SK-N-MC (cell line): ENCODE results near the gene HAUS6.
A peak's percentile ranks its signal among the peaks of the same experiment; 100 is the strongest.

ENCODE experiments used
- DNase-seq: peaks from one replicate; pipeline ENCODE4 v3.0.0-alpha.2; 2011; ENCODE audit warnings: low read depth, low spot score
- H3K27ac ChIP-seq: fragments of 200-600 bp; sonication (generic); 2 replicates; pipeline ENCODE4 v1.5.1; 2016; ENCODE audit warnings: mixed run types
- H3K36me3 ChIP-seq: fragments of 200-600 bp; sonication (generic); 2 replicates; pipeline ENCODE4 v1.6.1; 2017; ENCODE audit warnings: antibody characterized with exemption, low read length, mixed read lengths; ENCODE audit not compliant: insufficient read depth
- H3K4me3 ChIP-seq: fragments of 200-600 bp; sonication (generic); 2 replicates; pipeline ENCODE4 v1.5.1; 2016
- H3K9ac ChIP-seq: fragments of 200-600 bp; sonication (generic); 2 replicates; pipeline ENCODE4 v1.8.0; 2017; ENCODE audit warnings: mixed run types, mixed read lengths; ENCODE audit not compliant: insufficient read length
- H3K9me3 ChIP-seq: fragments of 200-600 bp; sonication (generic); 2 replicates; pipeline ENCODE4 v1.6.1; 2017; ENCODE audit warnings: low read depth, mild to moderate bottlenecking, antibody characterized with exemption, low read length, moderate library complexity, mixed read lengths
- EZH2 ChIP-seq: fragments of 200-600 bp; sonication (generic); IDR thresholded peaks from one replicate; pipeline ENCODE4 v1.6.1; 2017; ENCODE audit warnings: antibody characterized with exemption
- FOXP2 ChIP-seq: optimal IDR thresholded peaks from 2 replicates; pipeline ENCODE3; 2011; ENCODE audit warnings: mild to moderate bottlenecking, moderate library complexity; ENCODE audit not compliant: insufficient read depth; ENCODE audit errors: extremely low read length, control extremely low read depth
- POLR2AphosphoS5 ChIP-seq: IDR thresholded peaks from 2 replicates; pipeline ENCODE4 v1.6.1; 2012; ENCODE audit warnings: mild to moderate bottlenecking, low read depth, low read length, borderline replicate concordance

Gene HAUS6

DNA sequence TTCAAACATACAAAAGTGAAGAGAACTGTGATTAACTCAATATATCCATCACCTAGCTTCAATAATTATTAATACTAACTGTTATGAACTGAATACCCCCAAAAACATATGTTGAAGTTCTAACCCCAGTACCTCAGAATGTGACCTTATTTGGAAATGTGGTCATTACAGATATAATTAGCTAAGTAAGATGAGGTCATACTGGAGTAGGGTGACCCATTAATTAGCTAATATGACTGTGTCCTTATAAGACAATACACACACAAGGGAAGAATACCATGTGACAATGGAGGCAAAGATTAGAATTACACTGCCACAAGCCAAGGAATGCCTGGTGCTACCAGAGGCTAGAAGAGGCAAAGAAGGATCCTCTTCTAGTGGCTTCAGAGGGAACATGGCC, 45.7 kb downstream of the HAUS6 start:
- no peak for DNase-seq
- Histone ChIP-seq H3K36me3 (peaks cover 60% of the 10 kb centered on the region), H3K9ac (no peak overlapping the region), H3K9me3 (no peaks in the 10 kb centered on the region), H3K27ac (no peak overlapping the region), H3K4me3 (no peak overlapping the region)
- TF ChIP-seq FOXP2 (no peak), EZH2 (no peak), POLR2AphosphoS5 (no peak)

DNA sequence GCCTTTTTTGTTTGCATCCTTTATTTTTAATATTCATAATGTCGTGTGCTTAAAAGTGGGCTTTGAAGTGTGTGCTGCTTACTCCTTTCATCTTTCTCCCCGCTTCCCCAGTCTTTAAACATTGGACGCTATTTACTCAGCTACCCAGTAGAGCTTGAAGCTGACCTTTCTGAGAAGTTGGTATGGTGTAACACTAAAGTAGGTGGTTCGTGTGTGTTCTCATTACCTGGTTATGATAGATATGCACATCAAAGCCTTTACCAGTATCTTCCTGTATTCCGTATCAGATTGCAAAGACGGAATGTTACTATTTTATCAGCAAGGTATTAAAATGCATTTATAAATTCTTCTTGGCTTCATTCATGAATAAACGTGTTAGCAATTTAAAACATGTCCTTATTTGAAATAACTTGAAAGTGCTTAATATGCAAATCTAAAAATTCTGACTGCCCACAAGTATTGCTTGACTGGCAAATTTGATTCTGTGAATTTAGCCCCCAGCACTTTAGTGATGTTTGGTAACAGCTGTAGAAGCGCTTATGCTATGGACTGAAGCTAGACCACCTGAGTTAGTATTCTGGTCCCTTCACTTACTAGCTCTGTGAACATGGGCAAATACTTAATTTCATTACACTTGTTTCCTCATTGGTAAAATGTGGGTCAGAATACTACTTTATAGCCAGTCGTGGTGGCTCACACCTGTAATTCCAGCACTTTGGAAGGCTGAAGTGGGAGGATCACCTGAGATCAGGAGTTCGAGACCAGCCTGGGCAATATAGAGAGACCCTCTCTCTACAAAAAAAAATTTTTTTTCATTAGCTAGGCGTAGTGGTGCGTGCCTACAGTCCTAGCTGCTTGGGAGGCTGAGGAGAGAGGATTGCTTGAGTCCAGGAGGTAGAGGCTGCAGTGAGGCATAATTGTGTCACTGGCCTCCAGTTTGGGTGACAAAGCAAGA, 51.8 kb downstream of the HAUS6 start:
- Histone ChIP-seq H3K27ac (no peak overlapping the region), H3K4me3 (peak overlapping the region; percentile 93), H3K9me3 (no peaks in the 10 kb centered on the region), H3K36me3 (peaks cover 4% of the 10 kb centered on the region; the same call in 1 of the 2 replicates), H3K9ac (peak overlapping the region; percentile 91)
- no peak for DNase-seq
- TF ChIP-seq EZH2: no peak
- TF ChIP-seq POLR2AphosphoS5: no peak; the same call in 1 of the 2 replicates
- TF ChIP-seq FOXP2: no peak

DNA sequence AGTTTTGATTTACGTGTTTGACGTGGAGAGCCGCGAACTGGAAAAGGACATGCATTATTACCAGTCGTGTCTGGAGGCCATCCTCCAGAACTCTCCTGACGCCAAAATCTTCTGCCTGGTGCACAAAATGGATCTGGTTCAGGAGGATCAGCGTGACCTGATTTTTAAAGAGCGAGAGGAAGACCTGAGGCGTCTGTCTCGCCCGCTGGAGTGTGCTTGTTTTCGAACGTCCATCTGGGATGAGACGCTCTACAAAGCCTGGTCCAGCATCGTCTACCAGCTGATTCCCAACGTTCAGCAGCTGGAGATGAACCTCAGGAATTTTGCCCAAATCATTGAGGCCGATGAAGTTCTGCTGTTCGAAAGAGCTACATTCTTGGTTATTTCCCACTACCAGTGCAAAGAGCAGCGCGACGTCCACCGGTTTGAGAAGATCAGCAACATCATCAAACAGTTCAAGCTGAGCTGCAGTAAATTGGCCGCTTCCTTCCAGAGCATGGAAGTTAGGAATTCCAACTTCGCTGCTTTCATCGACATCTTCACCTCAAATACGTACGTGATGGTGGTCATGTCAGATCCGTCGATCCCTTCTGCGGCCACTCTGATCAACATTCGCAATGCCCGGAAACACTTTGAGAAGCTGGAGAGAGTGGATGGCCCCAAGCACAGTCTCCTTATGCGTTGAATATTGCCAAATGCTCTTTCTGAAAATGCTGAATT, 52.6 kb downstream of the HAUS6 start:
- Histone ChIP-seq H3K27ac (no peak overlapping the region), H3K9me3 (no peaks in the 10 kb centered on the region), H3K4me3 (peak overlapping the region; percentile 93), H3K9ac (peak overlapping the region; percentile 91), H3K36me3 (no peaks in the 10 kb centered on the region)
- no peak for TF ChIP-seq POLR2AphosphoS5
- no peak for TF ChIP-seq FOXP2
- TF ChIP-seq EZH2: no peak
- no peak for DNase-seq

DNA sequence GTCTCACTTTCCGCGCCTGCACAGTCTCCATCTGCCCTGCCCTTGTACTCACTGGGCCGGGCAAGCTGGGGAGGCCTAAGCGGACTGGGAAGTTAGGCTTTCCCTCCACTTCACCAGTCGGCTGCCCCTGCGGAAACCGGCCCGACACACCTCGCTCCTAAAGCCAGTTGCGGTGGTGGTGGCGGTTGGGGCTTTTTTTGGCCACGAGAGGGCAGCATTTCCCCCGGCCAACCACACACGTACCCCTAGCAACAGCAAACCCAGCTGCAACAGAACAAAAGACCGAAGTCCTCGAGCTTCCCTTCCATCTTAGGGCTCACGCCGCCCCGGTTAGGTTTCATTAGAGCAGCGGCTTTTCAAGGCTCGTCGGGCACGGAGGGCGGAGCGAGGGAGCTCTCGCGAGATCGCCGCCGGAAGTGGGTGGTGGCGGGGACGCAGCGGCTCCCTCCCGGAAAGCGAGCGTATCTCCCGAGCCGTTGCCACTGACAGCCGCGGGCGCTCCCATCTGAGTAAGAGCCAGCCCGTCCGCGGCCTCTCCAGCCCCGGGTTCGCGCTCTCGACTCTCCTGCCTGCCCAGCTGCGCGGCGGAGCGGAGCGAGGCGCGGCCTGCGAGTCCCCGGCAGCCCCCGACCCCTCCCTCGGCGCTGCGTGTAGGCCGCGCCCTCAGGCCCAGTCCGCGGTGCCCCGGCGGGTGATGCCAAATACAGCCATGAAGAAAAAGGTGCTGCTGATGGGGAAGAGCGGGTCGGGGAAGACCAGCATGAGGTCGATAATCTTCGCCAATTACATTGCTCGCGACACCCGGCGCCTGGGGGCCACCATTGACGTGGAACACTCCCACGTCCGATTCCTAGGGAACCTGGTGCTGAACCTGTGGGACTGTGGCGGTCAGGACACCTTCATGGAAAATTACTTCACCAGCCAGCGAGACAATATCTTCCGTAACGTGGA, 53.5 kb downstream of the HAUS6 start, which contains the start of gene RRAGA:
RRAGA (plus strand) TSS at position 462 of the 951 bp plus-strand sequence; CDS start at position 695, 233 bp downstream.
- no peaks in the 10 kb centered on the region for H3K9me3 ChIP-seq
- no peaks in the 10 kb centered on the region for H3K36me3 ChIP-seq
- peak; percentile 79 for DNase-seq
- H3K4me3 ChIP-seq: peak within 1 kb of the TSS; percentile 93
- peak within 1 kb of the TSS; percentile 91 for H3K9ac ChIP-seq
- peak within 1 kb of the TSS; percentile 92 for H3K27ac ChIP-seq
- TF ChIP-seq EZH2: no peak
- peak; percentile 92 for TF ChIP-seq POLR2AphosphoS5
- TF ChIP-seq FOXP2: no peak

DNA sequence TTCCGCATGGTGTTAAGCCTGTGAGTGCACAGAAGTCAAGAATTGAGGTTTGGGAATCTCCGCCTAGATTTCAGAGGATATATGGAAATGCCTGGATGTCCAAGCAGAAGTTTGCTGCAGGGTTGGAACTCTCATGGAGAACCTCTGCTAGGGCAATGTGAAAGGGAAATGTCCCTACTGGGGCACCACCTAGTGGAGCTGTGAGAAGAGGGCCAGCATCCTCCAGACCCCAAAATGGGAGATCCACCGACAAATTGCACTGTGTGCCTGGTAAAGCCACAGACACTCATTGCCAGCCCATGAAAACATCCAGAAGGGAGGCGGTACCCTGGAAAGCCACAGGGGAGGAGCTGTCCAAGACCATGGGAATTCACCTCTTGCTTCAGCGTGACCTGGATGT, 66.1 kb downstream of the HAUS6 start:
- no peak overlapping the region for H3K27ac ChIP-seq
- TF ChIP-seq POLR2AphosphoS5 (no peak), EZH2 (no peak), FOXP2 (no peak)
- no peak for DNase-seq
- no peak overlapping the region for H3K9ac ChIP-seq
- H3K36me3 ChIP-seq: no peaks in the 10 kb centered on the region
- H3K4me3 ChIP-seq: no peak overlapping the region
- H3K9me3 ChIP-seq: no peaks in the 10 kb centered on the region

DNA sequence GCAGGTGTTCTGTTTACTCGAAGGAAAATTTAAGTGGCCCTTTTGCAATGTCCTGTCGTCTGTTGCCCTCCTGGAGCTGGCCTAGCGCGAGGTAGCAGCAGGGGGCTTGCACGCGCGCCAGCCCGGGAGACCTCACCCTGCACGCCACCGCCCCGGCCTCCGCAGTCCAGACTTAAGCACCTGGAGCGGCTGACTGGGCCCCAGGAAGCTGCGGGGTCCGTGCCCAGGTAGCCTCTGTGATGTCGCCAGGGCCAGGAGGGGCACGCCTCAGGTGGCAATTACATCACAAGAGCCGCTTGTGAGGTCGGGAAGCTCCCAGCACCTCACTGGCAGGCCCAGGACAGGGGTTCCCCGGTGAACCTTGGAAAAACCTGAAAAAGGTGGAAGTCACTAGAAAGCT, 69.7 kb downstream of the HAUS6 start, which contains the start of gene SAXO1:
SAXO1 (minus strand) TSS at position 195 of the 400 bp plus-strand sequence. CDS start 301 bp downstream, outside the sequence.
- Histone ChIP-seq H3K4me3 (no peak within 1 kb of the TSS), H3K27ac (no peak within 1 kb of the TSS), H3K36me3 (no peaks in the 10 kb centered on the region), H3K9me3 (no peaks in the 10 kb centered on the region), H3K9ac (no peak within 1 kb of the TSS)
- TF ChIP-seq POLR2AphosphoS5: no peak
- no peak for TF ChIP-seq EZH2
- no peak for TF ChIP-seq FOXP2
- DNase-seq: no peak

DNA sequence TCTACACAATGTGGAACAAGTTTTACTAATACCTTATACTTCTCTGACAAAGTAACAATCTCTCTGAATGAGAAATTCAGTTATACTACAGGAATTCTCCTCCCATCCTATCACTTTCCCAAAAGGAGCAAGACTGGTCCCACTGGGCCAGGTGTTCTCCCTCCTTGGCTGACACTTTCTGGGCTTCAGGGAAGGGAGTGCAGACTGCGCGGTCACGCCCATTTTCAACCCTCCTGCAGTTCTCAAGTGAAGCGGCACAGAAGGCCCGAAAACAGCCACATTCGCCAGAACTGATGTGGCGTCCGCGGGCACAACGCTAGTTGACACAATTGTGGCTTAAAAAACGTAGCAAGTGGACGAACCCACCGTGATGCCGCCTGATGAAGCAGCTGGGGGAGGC, 70.3 kb downstream of the HAUS6 start:
- Histone ChIP-seq H3K27ac (no peak overlapping the region), H3K36me3 (no peaks in the 10 kb centered on the region), H3K9ac (no peak overlapping the region), H3K4me3 (no peak overlapping the region), H3K9me3 (no peaks in the 10 kb centered on the region)
- TF ChIP-seq FOXP2: no peak
- no peak for TF ChIP-seq EZH2
- no peak for TF ChIP-seq POLR2AphosphoS5
- no peak for DNase-seq
